ENCODE data around the gene ETV3.
A peak's percentile ranks its signal among the peaks of the same experiment; 100 is the strongest.
"Not testable (repeated sequence)": the region's sequence is repeated elsewhere in the genome, so short reads cannot be mapped to it uniquely, and the experiment has no call there.

Gene ETV3

DNA sequence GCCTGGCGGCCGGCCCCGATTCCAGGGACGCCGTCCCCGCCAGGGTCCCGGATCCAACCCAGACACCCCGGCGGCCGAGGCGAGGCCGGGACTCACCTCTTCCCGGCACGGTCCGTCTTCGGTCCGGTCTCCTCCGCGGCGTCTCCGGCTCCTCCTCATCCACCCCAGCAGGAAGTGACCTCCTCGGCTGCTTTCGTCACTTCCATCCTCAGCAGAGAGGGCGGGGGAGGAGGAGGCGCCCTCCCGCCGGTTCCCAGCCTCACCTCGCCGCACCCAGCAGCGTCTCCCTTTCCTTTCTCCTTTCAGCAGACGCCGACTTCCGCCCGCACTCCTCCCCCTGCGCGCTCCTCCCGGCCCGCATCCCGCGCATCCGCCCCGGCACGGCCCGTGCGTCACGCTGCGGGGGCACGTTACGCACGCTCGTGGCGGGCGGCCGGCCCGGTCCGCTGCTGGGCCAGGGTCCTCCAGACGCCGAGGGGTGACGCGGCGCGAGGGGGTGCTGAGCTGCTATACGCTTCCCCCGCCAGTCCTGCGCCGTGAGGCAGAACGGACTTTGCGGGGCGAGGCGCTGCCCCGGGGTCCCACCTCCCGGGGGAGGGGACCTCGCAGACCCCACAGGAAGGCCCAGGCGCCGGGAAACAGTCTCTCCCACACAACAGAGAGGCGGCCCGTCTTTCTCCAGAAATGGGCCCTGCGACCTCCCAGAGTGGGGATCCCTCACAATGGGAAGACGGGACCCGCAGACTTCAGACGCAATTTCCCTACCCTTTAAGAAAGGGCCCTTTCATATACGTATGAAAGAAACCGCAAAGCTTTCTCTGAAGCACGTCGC, at the start of gene ETV3:
Gene ETV3, minus strand, starts transcription at position 176 of the 832 bp plus-strand sequence. CDS start 2,043 bp downstream, outside the sequence.
- peak; percentile 89 for DNase-seq

DNA sequence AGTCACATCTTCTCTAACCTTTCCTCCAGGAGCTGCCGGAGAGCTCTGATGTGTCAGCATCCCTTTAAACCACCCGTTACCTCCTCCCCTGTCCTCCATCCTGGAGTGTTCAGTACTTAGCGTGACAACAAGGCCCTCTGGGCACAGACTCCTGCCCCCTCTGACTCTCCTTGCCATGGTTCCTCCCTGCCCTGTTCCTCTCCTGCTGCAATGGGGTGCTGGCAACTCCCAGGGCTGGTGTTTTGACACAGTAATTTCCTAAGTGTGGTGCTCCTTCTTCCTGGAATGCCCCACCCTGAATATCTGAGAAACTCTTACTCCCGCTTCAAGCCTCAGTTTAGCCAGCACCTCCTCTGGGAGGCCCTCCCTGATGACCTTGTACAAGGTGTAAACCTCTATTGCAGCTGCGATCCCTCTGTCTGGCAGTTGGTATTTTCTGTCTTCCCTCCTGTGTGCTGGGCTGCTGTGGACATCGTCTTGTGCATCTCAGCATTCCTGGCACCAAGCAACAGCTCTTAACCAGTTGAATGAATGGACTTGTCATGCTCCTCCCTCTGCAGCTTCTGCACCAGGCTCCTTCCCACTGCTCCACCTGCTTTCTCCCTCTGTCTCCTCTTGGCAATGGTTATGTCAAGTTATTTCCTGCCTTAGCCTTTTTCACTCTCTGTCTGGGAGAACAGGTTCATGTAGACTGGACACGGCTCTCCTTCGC, 48.2 kb upstream of the ETV3 start:
- no peak for DNase-seq

DNA sequence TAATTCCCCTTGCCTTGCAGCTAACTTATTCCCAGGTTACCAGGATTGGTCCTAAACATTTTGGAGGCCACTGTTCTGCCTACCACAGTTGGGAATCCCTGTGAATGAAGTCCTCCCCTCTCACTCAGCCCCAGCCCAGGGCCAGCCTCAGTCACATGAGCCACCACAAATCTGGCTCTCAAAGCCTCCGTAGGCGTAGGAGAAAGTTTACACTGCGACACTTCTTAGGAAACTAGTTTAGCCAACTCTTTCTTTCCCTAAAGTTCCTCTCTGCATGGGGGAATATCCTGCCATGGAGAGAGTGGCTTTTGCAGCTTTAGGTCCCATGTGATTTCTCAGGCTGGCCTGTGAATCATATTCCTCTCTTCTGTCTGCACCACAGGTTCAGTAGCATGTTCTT, 45.7 kb upstream of the ETV3 start:
- no peak for DNase-seq

DNA sequence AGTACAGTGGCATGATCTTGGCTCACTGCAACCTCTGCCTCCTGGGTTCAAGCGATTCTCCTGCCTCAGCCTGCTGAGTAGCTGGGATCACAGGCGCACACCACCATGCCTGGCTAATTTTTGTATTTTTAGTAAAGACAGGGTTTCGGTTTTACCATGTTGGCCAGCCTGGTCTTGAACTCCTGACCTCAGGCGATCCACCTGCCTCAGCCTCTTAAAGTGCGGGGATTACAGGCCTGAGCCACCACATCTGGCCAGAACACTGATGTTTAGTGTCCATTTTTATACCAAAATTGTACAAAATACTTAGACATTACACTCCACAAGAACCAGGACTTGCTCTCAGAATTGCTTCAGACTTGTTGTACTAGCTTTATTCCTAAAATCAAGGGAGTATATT, 44.2 kb upstream of the ETV3 start:
- not testable (repeated sequence) for DNase-seq

DNA sequence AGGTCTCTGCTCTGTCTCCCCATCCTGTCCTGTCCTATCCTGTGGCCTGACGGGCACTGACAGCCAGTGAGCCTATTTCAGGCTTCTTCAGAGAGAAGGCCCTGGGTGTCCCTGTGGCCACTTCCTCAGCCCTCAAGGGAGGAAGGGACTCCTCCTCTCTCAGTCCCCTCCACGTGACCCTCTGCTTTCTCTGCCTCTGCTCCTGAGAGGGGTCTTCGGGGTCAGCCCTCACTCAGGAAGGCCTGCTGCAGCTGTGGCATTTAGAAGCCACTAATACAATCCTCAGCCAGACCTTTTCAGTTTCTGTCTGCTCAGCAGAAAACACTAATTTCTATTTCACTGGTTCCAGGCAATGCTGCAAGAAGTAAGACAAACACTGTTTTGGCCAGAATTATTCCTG, 43.6 kb upstream of the ETV3 start:
- no peak for DNase-seq

DNA sequence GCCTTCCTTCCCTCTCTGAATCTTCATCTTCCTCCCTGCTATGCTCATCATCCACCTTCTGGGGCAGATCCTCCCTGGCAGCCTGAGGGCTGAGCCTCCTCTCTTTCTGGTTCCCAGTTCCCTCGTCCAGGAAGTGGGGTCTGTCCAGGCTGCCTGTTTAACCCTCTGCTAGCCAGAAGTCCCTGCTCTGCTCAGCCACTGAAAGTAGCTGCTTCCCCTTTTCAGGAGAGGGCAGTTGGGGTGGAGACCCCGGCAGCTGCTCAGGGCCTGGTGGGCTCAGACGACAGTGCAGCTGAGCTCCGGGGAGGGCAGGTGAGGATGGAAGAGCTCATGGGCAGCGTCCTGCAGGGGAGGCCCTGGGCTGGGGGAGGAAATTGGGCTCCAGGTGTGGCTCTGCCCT, 43.1 kb upstream of the ETV3 start:
- DNase-seq: no peak

DNA sequence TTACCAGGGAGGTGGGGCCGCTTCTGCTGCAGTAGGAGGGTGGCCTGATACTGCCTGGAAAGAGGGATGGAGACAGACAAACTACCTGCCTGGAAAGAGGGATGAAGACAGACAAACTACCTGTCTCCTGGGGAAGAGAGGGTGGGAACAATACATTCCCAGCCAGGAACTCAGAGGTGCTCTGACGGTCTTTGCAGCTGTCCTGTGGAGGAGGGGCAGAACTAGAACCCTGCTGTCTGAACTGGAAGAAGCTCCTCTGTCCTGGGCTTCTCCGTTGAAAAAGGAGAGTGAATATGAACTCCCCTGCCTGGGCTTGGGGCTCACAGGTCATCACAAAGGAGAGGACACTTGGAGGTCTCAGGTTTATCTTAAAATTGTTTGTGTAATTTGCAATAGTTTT, 40.3 kb upstream of the ETV3 start:
- no peak for DNase-seq

DNA sequence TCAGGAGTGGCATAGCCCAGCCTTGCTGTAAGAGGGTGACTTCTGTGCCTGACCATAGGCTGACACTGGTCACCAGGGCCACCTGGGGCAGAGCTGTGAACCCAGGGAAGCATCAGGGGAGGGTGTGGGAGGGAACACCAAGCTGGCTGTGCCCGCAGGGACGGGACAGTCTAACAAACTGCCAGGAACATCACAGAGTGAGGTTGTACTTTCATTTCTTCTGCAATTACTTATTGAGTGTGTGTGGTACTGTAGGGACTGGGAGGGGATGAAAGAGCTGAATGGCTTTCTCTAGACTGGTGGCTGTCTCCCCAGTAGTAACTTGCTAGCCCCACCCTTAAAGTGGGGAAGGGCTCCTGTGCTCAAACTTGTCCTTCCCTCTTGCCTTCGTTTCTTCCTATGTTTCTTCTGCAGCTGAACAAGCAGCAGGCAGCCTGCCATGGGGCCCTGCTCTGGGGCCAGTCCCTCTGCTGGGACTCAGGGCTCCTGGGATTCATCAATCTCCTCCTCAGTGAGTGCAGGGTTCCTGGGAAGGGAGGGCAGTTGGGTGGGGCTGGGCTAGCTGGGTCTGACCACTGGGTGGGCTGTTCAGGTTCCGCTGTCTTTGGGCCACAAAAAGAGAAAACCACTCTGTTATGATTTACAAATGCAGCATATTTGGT, 39.7 kb upstream of the ETV3 start:
- DNase-seq: no peak

DNA sequence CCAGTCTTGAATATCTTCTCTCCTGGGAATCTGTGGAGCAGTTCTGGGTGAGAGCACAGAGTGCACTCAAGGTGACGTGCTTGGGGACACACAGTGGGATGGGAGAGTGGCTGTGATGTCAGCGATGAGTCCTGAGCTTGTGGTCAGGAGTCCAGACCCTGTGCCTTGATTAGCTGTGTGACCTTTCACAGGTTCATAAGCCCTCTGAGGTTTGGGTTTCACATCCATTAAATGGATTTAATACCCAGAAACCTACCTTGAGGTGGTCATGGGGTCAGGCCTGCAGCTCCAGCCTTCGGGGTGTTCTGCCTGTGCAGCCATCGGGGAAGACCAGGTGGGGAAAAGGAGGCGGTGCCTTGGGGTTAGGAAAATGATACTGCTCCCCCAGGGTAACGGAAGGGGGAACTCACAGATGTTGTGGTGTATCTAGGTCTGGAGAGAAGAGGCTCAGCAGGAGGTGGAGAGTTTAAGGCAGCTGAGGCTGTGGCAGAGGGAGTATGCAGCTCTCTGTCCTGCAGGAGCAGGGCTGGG, 38.5 kb upstream of the ETV3 start:
- DNase-seq: no peak

DNA sequence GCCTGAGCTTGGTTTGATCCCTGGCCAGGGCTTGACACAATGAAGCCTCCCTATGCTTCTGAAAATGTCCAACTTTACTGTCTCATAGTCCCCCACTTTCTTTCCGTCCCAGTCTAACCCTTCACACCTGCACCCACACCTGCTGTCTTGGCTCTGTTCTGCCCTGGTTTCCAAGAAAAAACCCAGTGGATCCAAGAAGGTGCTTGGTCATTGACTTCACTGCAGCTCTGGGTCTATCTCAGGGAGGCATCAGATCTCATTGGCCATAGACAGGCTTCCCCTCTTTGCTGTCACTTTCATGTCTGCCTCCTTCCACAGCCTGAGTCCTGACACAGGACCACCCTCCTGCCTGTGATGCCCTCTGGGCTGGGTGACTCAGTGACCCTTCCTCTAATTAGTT, 37.8 kb upstream of the ETV3 start:
- DNase-seq: no peak

DNA sequence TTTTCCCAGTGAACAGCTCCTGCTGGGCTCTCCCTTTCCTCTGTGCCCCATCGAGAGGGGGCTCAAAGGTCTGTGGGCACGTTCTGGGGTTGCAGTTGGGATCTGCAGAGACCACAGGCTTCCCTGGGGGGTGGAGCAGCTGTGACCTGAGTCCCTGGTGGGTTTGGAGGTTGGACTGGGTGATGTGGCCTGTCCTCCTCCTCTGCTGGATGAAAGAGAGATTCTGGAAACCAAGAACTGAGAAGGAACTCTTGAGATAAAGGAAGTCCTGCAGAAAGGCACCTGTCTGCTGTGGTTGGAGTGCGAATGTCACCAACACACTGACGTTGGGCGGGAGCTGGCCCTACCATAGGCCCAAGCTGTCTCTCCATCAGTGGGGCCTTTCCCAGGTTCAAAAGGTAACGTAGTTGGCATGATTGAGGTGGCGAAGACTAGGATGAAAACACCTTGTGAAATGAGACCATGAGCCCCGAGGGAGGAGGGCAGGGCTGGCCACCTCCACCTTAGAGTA, 35.8 kb upstream of the ETV3 start:
- no peak for DNase-seq

DNA sequence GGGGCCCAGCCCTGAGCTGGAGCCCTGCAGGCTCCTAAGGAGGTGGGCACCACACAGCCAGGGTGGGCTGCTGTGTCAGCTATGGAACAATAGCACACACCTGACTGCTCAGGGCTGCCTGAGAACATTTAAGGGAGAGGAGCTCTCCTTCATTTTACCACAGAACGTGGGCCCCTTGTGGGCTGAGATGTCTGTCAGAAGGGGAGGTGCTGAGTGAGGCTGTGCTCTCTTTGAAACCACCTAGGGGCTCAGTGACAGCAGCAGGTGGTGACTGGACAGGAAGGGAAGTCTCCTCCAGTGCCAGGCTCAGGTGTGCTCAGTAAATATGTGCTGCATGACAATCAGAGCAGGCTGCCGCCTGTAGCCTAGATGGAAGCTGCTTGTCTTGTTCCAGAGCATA, 35.0 kb upstream of the ETV3 start:
- DNase-seq: not testable (repeated sequence)

DNA sequence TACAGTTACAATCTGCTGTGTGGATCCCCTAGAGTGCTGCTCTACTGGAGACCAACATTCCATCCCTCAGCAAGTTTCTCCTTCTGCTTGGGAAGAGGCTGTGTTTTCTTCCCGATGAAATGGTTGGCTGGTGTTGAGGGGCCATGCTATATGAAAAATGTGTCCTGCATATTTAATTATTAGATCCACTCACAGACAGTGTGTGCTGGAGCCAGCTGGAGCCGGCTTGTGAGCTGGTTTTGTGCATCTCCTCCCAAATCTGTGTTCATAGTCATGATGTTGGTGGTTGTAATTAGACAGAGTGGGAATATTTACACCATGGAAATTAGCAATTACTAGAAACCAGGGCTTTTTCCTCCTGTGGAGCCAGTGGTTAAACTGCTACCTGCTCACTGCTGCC, 34.4 kb upstream of the ETV3 start:
- DNase-seq: not testable (repeated sequence)

DNA sequence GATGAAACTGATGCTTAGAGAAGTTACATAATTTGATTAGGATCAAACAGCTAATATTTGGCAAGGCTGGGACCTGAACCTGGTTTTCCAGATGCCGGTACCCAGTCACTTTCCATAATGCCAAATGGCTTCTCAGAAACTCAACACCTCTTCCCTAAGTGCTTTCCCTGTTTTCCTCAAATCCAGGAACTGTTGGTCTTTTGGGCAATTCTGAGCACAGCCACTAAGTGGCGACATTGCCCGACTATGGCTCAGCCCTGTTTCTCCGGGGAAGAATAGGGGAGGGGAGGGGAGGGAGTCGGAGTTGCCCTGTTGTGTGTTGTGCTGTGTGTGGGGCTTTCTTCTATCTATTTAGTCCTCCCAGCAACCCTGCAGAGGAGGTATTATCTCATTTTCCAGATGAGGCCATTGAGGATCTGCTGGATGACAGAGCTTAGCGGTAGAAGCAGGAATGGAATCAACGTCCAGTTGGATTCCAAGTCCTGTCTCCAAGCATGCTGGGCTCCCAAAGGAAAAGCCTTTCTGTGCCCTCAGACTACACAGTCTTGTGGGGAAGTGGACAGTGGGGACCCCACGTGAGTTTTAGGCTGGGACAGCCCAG, 33.8 kb upstream of the ETV3 start:
- not testable (repeated sequence) for DNase-seq

DNA sequence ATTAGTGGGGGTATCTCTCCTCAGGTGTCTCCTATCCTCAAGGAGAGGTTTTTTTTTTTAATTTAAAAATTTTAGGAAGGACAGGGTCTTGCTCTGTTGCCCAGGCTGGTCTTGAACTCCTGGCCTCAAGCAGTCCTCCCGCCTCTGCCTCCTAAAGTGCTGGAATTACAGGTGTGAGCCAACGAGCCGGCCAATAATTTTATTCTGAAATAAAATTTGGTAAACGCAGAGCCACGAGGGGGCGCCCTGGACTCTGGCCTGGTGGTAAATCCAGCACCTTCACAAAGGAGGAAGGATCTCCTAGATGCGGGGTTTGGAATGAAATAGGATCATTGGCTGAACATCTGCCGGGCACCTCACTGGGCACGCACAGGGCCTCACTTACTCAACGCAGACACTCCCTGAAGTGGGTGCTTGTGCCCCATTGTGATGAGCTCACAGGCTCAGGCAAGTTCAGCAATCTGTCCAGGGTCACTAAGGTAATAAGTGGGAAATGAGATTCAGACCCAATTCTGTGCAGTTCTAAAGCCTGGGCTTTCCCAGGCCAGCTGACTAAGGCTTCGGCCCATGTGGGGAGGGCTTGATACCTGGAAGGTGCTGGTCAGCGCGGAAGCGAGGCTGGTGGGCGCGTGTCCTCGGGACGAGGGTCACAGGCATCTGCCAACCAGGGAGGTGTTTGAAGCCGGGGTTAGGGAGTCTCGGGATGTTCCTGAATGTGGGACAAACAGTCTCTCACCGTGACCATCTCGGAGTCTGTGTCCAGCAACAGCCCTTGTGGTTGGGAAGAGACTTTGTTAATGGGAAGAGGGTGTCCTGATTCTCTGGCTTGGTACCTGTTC, 32.7 kb upstream of the ETV3 start:
- peak; percentile 9 for DNase-seq

DNA sequence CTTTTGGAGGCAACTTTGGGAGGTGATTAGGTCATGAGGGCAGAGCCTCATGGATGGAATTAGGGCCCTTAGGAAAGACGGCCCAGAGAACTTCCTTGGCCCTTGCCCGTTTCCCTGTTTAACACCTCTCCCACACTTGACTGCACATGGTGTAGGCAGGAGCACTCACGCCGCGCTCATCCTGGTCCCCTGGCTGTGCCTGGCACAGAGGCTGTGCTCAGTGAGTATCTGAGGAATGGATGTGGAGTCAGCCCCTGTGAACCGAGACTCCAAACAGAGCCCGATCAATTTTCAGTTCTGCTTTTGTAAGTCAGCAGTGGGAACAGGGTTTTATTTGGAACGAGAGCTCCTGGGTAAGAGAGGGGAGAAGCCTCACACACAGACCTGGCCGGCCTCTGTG, 29.8 kb upstream of the ETV3 start:
- no peak for DNase-seq

DNA sequence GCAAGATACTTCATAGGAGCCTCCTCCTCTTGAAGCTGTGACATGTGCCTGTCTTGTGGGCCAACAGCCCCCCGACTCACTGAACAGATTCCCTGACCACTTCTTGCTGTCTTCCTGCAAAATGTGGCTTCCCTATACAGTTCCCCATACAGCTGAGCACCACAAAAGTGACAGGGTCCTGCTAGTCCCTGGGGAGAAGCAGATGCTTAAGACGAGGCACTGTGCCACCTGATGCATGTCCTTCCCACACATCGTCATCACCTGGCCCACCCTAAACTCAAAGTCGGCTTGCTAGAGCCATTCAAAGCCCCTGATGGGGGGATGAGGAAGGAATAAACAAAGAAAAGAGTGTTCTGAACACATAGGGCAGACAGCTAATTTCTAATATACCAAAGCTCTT, 29.2 kb upstream of the ETV3 start:
- no peak for DNase-seq

DNA sequence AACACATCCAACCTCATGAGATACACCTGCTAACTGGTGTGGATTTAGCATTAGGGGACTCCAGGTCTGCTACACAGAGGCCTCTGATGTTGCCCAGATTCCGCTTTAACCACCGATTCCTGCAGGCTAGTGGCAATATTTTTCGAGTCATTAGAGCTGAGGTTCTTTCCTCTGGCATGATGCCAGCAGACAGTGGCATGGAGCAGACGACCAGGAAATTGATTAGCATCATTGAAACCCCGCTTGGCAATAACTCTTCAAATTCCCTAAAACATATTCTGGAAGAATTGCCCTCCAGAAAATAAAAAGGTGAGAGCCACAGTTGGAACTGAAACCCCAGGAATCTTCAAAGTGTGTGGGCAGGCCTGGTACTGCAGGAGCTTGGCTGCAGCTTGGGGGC, 28.4 kb upstream of the ETV3 start:
- no peak for DNase-seq

DNA sequence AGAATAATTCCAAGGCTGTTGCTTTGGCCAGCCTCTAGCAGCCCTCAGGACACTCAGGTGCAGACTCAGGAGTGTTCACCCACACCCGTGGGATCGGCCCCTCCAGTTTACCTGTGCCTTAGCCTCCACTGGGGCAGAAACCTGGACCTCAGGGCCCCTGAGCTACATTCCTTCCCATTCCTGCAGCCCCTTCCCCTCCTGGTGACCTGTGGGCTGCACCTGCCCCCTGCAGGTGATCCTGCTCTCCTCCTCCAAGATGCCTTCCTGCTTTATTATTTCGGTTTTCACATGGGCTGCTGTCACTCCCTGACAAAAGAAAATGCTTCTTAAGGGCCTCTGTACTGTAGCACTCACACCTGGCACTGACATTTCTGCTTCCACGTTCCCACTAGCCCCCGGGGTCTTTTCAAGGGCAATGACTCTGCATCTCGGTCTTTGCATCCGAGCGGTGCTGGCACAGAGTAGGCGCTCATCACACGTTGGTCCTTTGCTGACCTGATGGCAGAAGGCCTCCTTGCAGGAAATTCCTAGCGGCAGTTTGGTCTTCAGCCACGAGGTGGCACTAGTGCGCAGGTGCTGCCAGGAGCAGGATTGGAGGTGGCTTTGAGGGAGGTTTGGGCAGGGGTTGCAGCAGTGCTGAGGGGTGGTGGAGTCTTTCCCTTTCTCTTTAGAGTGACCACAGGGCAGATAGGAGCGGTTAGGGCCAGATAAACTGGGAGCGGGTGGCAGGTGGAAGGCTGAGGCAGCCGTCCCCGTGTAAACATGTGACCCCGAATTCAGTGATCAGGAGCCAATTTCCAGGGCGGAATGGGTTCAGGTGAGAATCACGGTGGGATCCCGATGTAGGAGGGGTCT, 25.3 kb upstream of the ETV3 start:
- peak; percentile 22 for DNase-seq

DNA sequence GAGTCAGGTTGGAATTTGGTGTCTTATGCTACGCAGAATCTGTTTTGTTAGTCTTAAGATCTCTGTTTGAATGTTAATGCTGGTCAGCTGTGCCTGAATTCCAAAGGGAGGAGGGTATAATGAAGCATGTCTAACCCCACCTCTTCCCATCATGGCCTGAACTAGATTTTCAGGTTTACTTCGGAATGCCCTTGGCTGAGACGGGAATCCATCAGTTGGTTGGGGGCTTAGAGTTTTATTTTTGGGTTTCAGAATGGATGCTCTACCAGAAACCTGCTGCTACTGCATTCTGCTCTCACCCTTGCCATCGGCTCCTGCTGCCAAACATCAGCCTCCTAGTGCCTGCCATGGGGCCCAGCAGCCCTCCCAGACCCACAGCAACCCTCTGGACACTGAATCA, 24.1 kb upstream of the ETV3 start:
- no peak for DNase-seq

DNA sequence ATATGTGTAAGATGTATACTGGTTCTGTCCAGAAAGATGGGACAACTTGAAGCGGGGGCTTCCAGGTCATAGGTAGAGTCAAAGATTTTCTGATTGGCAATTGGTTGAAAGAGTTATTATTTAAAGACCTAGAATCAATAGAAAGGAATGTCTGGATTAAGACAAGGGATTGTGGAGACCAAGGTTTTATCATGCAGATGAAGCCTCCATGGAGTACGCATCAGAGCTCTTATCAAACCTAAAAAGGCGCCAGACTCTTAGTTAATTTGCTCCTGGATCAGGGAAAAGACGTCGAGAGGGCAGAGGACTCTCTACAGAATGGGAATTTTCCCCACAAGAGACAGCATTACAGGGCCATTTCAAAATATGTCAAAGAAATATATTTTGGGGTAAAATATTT, 23.7 kb upstream of the ETV3 start:
- DNase-seq: no peak

Data from HCEC 1CT (cell line).